NCI-H345 treated with DMSO at 0.1 percent for 48 hours (cell line): ENCODE measurements around the gene PEMT.

Experiments
- DNase-seq: peaks from one replicate; lab custom pipeline; 2025; ENCODE audit not compliant: unreplicated experiment; lab: John Stamatoyannopoulos, UW

PEMT gene

GRCh38 chr17:17570798-17571716 is 20.5 kb downstream of the PEMT start:
- DNase-seq: no peak

DNA sequence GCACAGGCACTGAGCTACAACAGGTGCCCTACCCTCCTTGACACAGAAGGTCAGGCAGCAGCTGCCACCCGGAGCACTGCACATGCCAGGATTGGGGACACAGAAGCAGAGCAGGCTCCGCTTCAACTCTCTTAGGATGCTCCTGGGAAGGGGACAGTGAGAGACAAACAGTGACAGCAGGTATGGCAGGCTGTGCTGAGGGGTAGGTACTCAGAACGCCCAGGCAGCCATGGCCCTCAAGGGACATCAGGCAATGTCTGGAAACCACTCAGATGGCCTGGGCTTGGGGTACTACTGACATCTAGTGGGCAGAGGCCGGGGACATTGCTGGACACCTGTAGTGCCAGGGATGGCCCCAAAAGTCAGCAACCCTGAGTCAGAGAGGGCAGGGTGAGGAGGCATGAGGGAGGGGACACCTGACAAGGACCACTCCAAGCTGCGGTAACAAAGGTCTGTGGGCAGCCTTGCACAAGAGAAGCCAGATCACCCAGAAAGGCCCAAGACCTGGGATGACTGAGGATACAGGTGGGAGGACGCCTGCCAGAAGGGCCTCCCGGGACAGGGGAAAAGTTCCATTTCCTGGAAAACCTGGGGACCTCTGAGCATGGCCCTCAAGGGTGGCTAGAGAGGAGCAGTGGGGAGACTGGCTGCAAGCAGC is 21.2 kb downstream of the PEMT start:
- DNase-seq: no peak

DNA sequence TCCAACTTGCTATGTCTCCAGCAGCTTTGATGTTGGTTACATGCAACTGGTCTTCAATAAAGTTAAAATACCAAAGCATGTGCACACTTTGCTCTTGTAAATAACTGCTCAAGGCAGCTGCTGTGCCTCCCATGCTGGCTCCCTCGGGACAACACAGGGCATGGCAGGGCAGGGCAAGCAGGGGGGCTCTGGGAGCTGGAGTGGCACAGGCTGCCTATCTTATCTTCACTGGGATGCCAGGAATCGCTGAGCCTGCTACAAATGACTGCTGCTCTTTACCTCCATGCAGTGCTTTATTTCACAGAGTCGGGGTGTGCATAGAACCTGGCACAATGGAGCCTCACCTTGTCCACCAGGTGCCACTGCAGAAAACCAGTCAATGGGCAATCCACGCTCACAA is 21.8 kb downstream of the PEMT start:
- no peak for DNase-seq

- no peak for DNase-seq
Measured at GRCh38 chr17:17568772-17569195, 22.7 kb downstream of the PEMT start.

GRCh38 chr17:17567631-17568030 is 23.9 kb downstream of the PEMT start:
- no peak for DNase-seq

- DNase-seq: no peak
Measured at GRCh38 chr17:17566896-17567513, 24.5 kb downstream of the PEMT start.

GRCh38 chr17:17565471-17566339 is 25.8 kb downstream of the PEMT start:
- no peak for DNase-seq

DNA sequence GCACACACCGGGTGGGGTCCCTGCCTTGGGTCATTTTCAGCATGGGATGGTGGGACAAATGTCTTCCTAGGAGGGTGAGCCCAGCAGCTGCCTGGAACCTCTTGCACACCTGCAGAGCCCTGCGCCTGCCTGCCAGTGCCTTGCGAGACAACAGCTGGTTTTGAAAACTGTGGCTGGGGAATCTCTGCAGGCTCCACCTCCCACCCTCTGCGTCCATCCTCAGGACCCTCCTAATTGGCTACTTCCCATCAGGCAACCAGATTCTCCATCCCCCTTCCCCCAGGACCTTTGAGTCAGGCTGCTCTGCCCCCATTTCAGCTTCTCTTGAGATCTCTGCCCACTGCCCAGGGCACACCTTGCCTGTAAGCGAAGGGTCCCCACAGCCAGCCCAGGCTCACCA is 26.6 kb downstream of the PEMT start:
- DNase-seq: no peak

- DNase-seq: no peak
Measured at GRCh38 chr17:17564323-17564722, 27.2 kb downstream of the PEMT start.

GRCh38 chr17:17563530-17563929 is 28.0 kb downstream of the PEMT start:
- no peak for DNase-seq

DNA sequence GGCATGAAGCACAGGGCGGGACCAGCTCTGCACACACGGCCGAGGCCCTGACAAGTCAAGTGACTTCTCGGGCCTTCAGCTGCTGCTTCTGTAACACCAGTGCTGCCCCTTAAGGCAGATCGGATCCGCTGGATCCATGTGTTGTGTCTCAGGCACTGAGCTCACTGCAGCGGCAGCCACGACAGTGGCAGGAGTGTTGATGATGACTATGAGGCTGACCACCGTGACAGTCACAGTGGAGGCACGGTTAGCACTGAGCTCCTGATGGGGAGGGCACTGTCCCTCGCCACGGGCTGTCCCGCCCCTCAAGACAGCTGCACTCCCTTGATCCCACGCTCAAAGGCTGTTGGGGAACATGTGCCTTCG is 29.4 kb downstream of the PEMT start:
- no peak for DNase-seq

GRCh38 chr17:17561408-17562145 is 29.9 kb downstream of the PEMT start:
- DNase-seq: no peak

DNA sequence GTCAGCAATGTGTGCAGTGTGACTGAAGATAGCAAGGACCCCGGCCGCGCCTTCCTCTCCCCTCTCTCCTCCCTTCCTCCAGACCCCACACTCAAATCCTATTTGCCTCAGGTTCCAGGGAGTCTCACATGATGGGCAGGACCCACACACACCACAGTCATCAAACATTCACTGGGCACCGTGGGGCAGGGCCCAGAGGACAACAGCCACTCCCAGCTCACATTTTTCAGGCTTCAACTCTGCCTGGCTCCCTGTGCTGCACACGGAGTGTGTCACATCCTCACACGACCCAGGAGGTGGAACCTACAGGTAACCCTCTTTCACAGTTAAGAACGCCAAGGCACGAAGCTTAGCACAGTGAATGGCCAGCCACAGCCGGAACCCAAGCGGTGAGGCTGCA is 30.5 kb downstream of the PEMT start:
- DNase-seq: no peak

DNA sequence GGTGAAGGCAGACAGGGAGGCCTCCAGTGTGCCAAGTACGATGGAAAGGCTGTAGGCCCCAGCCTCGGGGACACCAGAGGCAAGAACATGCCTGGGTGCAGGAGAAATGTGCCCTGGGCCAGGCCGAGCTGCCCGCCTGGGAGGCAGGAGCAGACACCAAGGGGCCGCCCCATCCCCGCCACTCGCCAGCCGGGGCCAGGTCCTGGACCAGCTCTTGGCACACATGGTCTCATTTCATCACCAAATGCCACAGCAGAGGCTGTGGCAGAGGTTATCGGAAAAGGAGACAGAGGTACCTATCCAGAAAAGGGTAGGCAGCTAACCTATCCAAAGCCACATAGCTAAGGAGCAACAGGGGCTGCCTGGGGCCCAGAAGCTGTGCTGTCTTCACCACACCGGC is 31.3 kb downstream of the PEMT start:
- DNase-seq: no peak

DNA sequence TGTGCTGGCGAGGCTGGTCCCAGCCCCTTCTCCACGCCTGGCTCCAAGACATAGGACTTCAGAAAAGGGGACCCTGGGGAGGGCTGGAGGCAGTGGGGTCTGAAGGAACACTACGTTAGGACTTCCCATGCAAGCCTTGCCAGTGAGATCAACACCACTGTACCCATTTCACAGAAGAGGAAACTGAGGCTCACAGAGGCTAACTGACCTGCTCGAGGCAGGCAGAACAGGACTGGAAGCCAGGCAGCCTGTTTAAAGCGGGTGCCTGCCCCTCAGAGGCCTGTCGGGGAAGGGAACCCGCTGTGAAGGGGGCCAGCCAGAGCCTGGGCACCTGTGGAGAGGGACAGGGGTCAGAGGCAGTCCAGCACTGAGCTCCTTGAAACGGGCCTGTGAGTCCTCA is 32.3 kb downstream of the PEMT start:
- no peak for DNase-seq

GRCh38 chr17:17558431-17558830 is 33.1 kb downstream of the PEMT start:
- no peak for DNase-seq

DNA sequence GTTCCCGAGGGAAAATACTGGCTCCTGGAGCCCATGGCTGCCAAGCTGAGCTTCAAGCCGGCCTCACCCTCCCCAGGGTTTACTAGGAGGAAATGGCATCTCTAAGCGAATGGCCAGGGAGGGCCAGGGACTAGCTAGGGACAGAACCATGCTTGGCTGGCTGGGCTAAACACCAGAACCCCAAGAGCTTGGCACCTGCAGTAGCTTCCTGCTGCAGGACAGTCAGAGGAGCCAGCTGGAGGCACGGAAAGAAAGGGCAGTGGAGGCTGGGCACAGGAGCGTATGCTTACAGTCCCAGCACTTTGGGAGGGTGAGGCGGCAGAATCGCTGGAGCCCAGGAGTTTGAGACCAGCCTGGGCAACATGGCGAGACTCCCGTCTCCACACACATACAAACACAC is 33.7 kb downstream of the PEMT start:
- DNase-seq: no peak

DNA sequence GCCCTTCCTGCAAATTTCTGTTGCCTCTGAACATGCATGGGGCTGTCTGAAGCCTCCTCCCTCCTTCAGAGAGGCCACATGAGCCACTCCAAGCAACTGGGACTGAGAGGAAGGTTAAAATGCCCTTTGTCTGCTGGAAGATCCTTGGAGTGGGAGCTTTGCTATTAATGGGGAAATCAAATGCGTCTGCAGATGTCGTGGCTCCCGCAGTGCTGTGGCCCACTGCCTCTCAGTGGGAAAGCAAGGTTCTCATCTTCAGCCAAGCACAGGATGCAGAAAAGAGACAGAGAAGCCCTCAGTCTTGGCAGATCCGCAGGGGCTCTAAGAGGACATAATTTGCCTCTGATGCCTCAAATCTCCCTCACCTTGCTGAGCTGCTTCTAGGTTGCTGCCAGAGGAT is 34.8 kb downstream of the PEMT start:
- DNase-seq: no peak

- no peak for DNase-seq
Measured at GRCh38 chr17:17555906-17556305, 35.6 kb downstream of the PEMT start.

- DNase-seq: no peak
Measured at GRCh38 chr17:17555151-17555550, 36.4 kb downstream of the PEMT start.
